Measurements from ENCODE around the gene PTPRM. TPM values are rescaled to one million over a fixed set of nuclear protein-coding genes. Genes with fewer than 3 reads are reported as not detected.

Gene PTPRM
- total and polyA plus RNA-seq, 2 donors (not counting 3 experiments of a cell fraction or from before 2014, with no cell fraction given), result 37.4 to 43.7 TPM

GRCh38 chr18:7957297-7957696 is 390.2 kb downstream of the PTPRM start:
- H3K4me2 ChIP-seq (ENCODE audit: insufficient read depth, low read length), result no peak overlapping the region
- no peaks in the 10 kb centered on the region for H4K20me1 ChIP-seq (replicated peaks; ENCODE audit: control insufficient read depth, extremely low read depth, insufficient read depth, low read length)
- H3K36me3 ChIP-seq (ENCODE audit: control insufficient read depth in 2 of 2, extremely low read depth in 1 of 2, insufficient read depth in 2 of 2, low read length in 2 of 2), result no peaks in the 10 kb centered on the region
- H2AFZ ChIP-seq (ENCODE audit: low read depth, low read length), result no peak overlapping the region
- DNase-seq (ENCODE audit: low read depth, low spot score) (no peak), FAIRE-seq (no peak)
- peaks cover 23% of the 10 kb centered on the region for H3K4me1 ChIP-seq (ENCODE audit: control insufficient read depth, extremely low read depth, insufficient read depth, low read length)
- no peak overlapping the region for H3K27ac ChIP-seq (ENCODE audit: insufficient read depth, low read depth, low read length)
- TF ChIP-seq MYC (IDR thresholded peaks at IDR 0.05; ENCODE audit: low read depth, low read length) (no peak), POLR2A (IDR thresholded peaks at IDR 0.05; ENCODE audit: low read depth, low read length) (no peak), POLR2AphosphoS5 (IDR thresholded peaks at IDR 0.05; ENCODE audit: insufficient read depth, low read depth, low read length) (no peak), GATA2 (IDR thresholded peaks at IDR 0.05; ENCODE audit: insufficient read depth, insufficient read length, low read depth, low read length) (no peak), EZH2 (IDR thresholded peaks at IDR 0.05; ENCODE audit: borderline replicate concordance, low read depth, low read length, severe bottlenecking) (no peak), FOS (IDR thresholded peaks at IDR 0.05; ENCODE audit: borderline replicate concordance, insufficient read depth, low read length) (no peak), CTCF (IDR thresholded peaks at IDR 0.05; ENCODE audit: extremely low read depth in 1 of 2, insufficient read depth in 1 of 2, low read depth in 1 of 2, low read length in 2 of 2) (no peak), MAX (IDR thresholded peaks at IDR 0.05; ENCODE audit: insufficient read depth, insufficient read length) (no peak), JUN (IDR thresholded peaks at IDR 0.05; ENCODE audit: borderline replicate concordance, insufficient read depth, insufficient read length, low read depth) (no peak)
- no peaks in the 10 kb centered on the region for H3K9me1 ChIP-seq (replicated peaks; ENCODE audit: control insufficient read depth, extremely low read depth, insufficient read depth, low read length)
- ChIA-PET POLR2A (no interaction called here), CTCF (no interaction called here)
- H3K9me3 ChIP-seq (replicated peaks; ENCODE audit: control insufficient read depth, insufficient read depth, low read length), result no peaks in the 10 kb centered on the region
- H3K79me2 ChIP-seq (ENCODE audit: control insufficient read depth, insufficient read depth, low read length), result no peaks in the 10 kb centered on the region
- no peaks in the 10 kb centered on the region for H3K27me3 ChIP-seq (ENCODE audit: control insufficient read depth in 2 of 2, insufficient read depth in 2 of 2, low read length in 2 of 2)
- intact Hi-C loops (cut with micrococcal nuclease) (no loop called here), dilution Hi-C loops (cut with MboI; ENCODE audit: extremely low pct_ligation_motif_present, low sequenced_read_pairs) (no loop called here)
- H3K9ac ChIP-seq (replicated peaks; ENCODE audit: extremely low read depth, insufficient read depth, low read length), result no peak overlapping the region
- BruUV-seq (replicated peaks), result no TSS peak
- H3K4me3 ChIP-seq (replicated peaks in 1 of 3; ENCODE audit: insufficient read depth in 1 of 3, low read depth in 1 of 3, low read length in 3 of 3), result no peak overlapping the region

All from endothelial cell of umbilical vein (primary cell).